ENCODE data around the gene PRICKLE2.

PRICKLE2 gene

GRCh38 chr3:64055076-64055475 is 170.2 kb downstream of the PRICKLE2 start:
- no peak for DNase-seq (ENCODE audit: low read depth)
- no peak overlapping the region for H3K4me3 ChIP-seq (ENCODE audit: low read depth, low read length)

GRCh38 chr3:64054488-64054887 is 170.8 kb downstream of the PRICKLE2 start:
- H3K4me3 ChIP-seq (ENCODE audit: low read depth, low read length), result no peak overlapping the region
- no peak for DNase-seq (ENCODE audit: low read depth)
- TF ChIP-seq CTCF (IDR thresholded peaks at IDR 0.05; ENCODE audit: control insufficient read depth, extremely low read depth, insufficient read depth), result no peak

More at GRCh38 chr3:64055076-64055475, 170.2 kb downstream of the PRICKLE2 start:
- no peak for TF ChIP-seq CTCF (IDR thresholded peaks at IDR 0.05; ENCODE audit: control insufficient read depth, extremely low read depth, insufficient read depth)

- TF ChIP-seq CTCF (IDR thresholded peaks at IDR 0.05; ENCODE audit: control insufficient read depth, extremely low read depth, insufficient read depth), result no peak
- DNase-seq (ENCODE audit: low read depth), result no peak
- no peak overlapping the region for H3K4me3 ChIP-seq (ENCODE audit: low read depth, low read length)
These were observed 171.7 kb downstream of the PRICKLE2 start for GRCh38 chr3:64053581-64053980.

GRCh38 chr3:64053117-64053516 is 172.1 kb downstream of the PRICKLE2 start:
- TF ChIP-seq CTCF (IDR thresholded peaks at IDR 0.05; ENCODE audit: control insufficient read depth, extremely low read depth, insufficient read depth), result no peak
- no peak for DNase-seq (ENCODE audit: low read depth)
- H3K4me3 ChIP-seq (ENCODE audit: low read depth, low read length), result no peak overlapping the region

- no peak overlapping the region for H3K4me3 ChIP-seq (ENCODE audit: low read depth, low read length)
- DNase-seq (ENCODE audit: low read depth), result no peak
These were observed 175.4 kb downstream of the PRICKLE2 start for GRCh38 chr3:64049832-64050231.

GRCh38 chr3:64049136-64049535 is 176.1 kb downstream of the PRICKLE2 start:
- no peak for TF ChIP-seq CTCF (IDR thresholded peaks at IDR 0.05; ENCODE audit: control insufficient read depth, extremely low read depth, insufficient read depth)
- H3K4me3 ChIP-seq (ENCODE audit: low read depth, low read length), result no peak overlapping the region
- no peak for DNase-seq (ENCODE audit: low read depth)

More at GRCh38 chr3:64049832-64050231, 175.4 kb downstream of the PRICKLE2 start:
- no peak for TF ChIP-seq CTCF (IDR thresholded peaks at IDR 0.05; ENCODE audit: control insufficient read depth, extremely low read depth, insufficient read depth)

GRCh38 chr3:64048631-64049061 is 176.6 kb downstream of the PRICKLE2 start:
- no peak for DNase-seq (ENCODE audit: low read depth)
- no peak for TF ChIP-seq CTCF (IDR thresholded peaks at IDR 0.05; ENCODE audit: control insufficient read depth, extremely low read depth, insufficient read depth)
- no peak overlapping the region for H3K4me3 ChIP-seq (ENCODE audit: low read depth, low read length)

All from LNCaP clone FGC (cell line).